Measurements from ENCODE around the gene P2RX4.

Gene P2RX4

GRCh38 chr12:121241156-121241970 lies 31.4 kb downstream of the P2RX4 start:
- no peak for DNase-seq (ENCODE audit: extremely low read depth, insufficient read length)
- TF ChIP-seq CTCF (IDR thresholded peaks at IDR 0.05; ENCODE audit: insufficient read depth, low read length, poor library complexity, severe bottlenecking), result no peak
- H3K36me3 ChIP-seq (ENCODE audit: control insufficient read depth, insufficient read depth, low read length), result peaks cover 23% of the 10 kb centered on the region
- no peak overlapping the region for H3K4me3 ChIP-seq (replicated peaks; ENCODE audit: low read depth, low read length)
- H3K27me3 ChIP-seq (replicated peaks; ENCODE audit: control insufficient read depth, insufficient read depth, low read length), result no peaks in the 10 kb centered on the region

- Histone ChIP-seq H3K36me3 (ENCODE audit: control insufficient read depth, insufficient read depth, low read length) (peaks cover 28% of the 10 kb centered on the region), H3K4me3 (replicated peaks; ENCODE audit: low read depth, low read length) (no peak overlapping the region), H3K27me3 (replicated peaks; ENCODE audit: control insufficient read depth, insufficient read depth, low read length) (no peaks in the 10 kb centered on the region)
- DNase-seq (ENCODE audit: extremely low read depth, insufficient read length), result no peak
- no peak for TF ChIP-seq CTCF (IDR thresholded peaks at IDR 0.05; ENCODE audit: insufficient read depth, low read length, poor library complexity, severe bottlenecking)
Measured at GRCh38 chr12:121245031-121245430, 35.1 kb downstream of the P2RX4 start.

GRCh38 chr12:121245951-121246350 lies 36.0 kb downstream of the P2RX4 start:
- peaks cover 29% of the 10 kb centered on the region for H3K36me3 ChIP-seq (ENCODE audit: control insufficient read depth, insufficient read depth, low read length)
- H3K27me3 ChIP-seq (replicated peaks; ENCODE audit: control insufficient read depth, insufficient read depth, low read length), result no peaks in the 10 kb centered on the region
- H3K4me3 ChIP-seq (replicated peaks; ENCODE audit: low read depth, low read length), result no peak overlapping the region
- DNase-seq (ENCODE audit: extremely low read depth, insufficient read length), result no peak
- no peak for TF ChIP-seq CTCF (IDR thresholded peaks at IDR 0.05; ENCODE audit: insufficient read depth, low read length, poor library complexity, severe bottlenecking)

GRCh38 chr12:121246893-121247557 lies 37.1 kb downstream of the P2RX4 start:
- peaks cover 26% of the 10 kb centered on the region for H3K36me3 ChIP-seq (ENCODE audit: control insufficient read depth, insufficient read depth, low read length)
- TF ChIP-seq CTCF (IDR thresholded peaks at IDR 0.05; ENCODE audit: insufficient read depth, low read length, poor library complexity, severe bottlenecking), result no peak

GRCh38 chr12:121248622-121249021 lies 38.7 kb downstream of the P2RX4 start:
- no peaks in the 10 kb centered on the region for H3K27me3 ChIP-seq (replicated peaks; ENCODE audit: control insufficient read depth, insufficient read depth, low read length)
- DNase-seq (ENCODE audit: extremely low read depth, insufficient read length), result peak; percentile 80
- peaks cover 33% of the 10 kb centered on the region for H3K36me3 ChIP-seq (ENCODE audit: control insufficient read depth, insufficient read depth, low read length)
- H3K4me3 ChIP-seq (replicated peaks; ENCODE audit: low read depth, low read length), result no peak overlapping the region
- TF ChIP-seq CTCF (IDR thresholded peaks at IDR 0.05; ENCODE audit: insufficient read depth, low read length, poor library complexity, severe bottlenecking), result no peak

More at GRCh38 chr12:121246893-121247557, 37.1 kb downstream of the P2RX4 start:
- Histone ChIP-seq H3K4me3 (replicated peaks; ENCODE audit: low read depth, low read length) (no peak overlapping the region), H3K27me3 (replicated peaks; ENCODE audit: control insufficient read depth, insufficient read depth, low read length) (no peaks in the 10 kb centered on the region)
- DNase-seq (ENCODE audit: extremely low read depth, insufficient read length), result no peak
